H1 (cell line): ENCODE measurements around the gene SPACDR. TPM values are rescaled to one million over a fixed set of nuclear protein-coding genes. Genes with fewer than 3 reads are reported as not detected.

Source experiments
- BACH1 ChIP-seq: IDR thresholded peaks from 2 replicates; pipeline ENCODE4 v1.6.1; 2012; ENCODE audit warnings: low read length, improper control_type of control experiment
- EZH2 ChIP-seq: fragments of 200-600 bp; sonication (generic); IDR thresholded peaks from 2 replicates; pipeline ENCODE4 v1.7.1; 2012; ENCODE audit warnings: low read depth, mild to moderate bottlenecking, moderate library complexity, low read length, inconsistent platforms; ENCODE audit not compliant: severe bottlenecking
- FOSL1 ChIP-seq: IDR thresholded peaks from 2 replicates; pipeline ENCODE4 v1.6.1; 2011; ENCODE audit warnings: mild to moderate bottlenecking, low read depth, low read length, moderate library complexity; ENCODE audit not compliant: insufficient read depth
- NANOG ChIP-seq: IDR thresholded peaks from 2 replicates; pipeline ENCODE4 v1.6.1; 2011; ENCODE audit warnings: low read length, low read depth, mild to moderate bottlenecking, inconsistent platforms; ENCODE audit not compliant: insufficient read depth, poor library complexity, severe bottlenecking
- POU5F1 ChIP-seq: IDR thresholded peaks from 2 replicates; pipeline ENCODE4 v1.6.1; 2011; ENCODE audit warnings: low read depth, mild to moderate bottlenecking, low read length, moderate library complexity
- polyA plus RNA-seq, 7 experiments: library from polyadenylated mRNA; depleted of rRNA in 3 of 7; stranded (reverse) in 5 of 7; unstranded in 2 of 7; fragments of >200 nt in 5 of 7; fragments of 200-250 nt in 2 of 7; gene quantifications; 1 replicate in 5 of 7; 2 replicates in 1 of 7; 4 replicates in 1 of 7; pipeline versions ENCODE4 v1.2.1 to v1.2.3, GENCODE V29; 2011 to 2013; ENCODE audit warnings: missing spikeins in 2 of 7, mixed read lengths in 2 of 7
- total RNA-seq: library from RNA; stranded (reverse); fragmentation: NEBNext Ultra II Directional; extraction: Animal tissue kit (Norgen Biotek cat#: 25700); gene quantifications from 2 replicates; pipeline ENCODE4 v1.2.1, GENCODE V29; 2021

The SPACDR gene
- total and polyA plus RNA-seq, 2 of the 8 experiments (the other 6 are each of a cell fraction or from before 2014, with no cell fraction given), result 0.26 TPM; not detected in 1

DNA sequence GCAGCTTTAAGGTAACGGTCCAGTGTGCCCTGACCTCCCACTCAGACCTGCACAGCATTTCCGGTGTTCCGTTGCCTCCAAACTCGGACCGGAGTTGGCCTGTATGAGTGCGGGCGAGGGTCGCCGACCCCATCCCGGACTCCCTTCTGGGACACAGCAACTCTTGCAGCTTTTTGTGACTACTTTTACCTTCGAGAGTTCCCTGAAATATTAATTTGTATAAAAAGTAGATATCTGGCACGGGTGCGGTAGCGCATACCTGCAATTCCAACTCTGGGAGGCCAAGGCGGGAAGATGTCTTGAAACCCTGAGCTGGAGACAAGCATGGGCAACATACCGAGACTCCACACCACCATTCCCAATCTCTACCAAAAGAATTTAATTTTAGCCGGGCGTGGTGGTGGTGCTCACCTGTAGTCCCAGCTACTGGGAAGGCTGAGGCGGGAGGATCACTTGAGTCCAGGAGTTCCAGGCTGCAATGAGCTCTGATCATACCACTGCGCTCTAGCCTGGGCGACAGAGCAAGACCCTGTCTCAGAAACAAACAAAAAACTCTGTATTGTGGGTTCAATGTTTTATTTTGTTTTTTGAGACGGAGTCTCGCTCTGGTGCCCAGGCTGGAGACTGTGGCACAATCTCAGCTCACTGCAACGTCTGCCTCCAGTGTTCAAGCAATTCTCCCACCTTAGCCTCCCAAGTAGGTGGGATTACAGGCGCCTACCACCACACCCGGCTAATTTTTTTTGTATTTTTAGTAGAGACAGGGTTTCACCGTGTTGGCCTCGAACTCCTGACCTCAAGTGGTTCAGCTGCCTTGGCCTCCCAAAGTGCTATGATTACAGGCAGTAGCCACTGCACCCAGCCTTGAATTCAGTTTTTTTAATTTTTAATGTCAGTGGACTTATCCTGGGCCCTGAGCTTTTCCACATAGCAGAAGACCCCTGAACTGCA, 26.6 kb downstream of the SPACDR start (continued):
- TF ChIP-seq NANOG, result no peak
- no peak for TF ChIP-seq FOSL1
- no peak for TF ChIP-seq EZH2
- TF ChIP-seq BACH1, result no peak
- TF ChIP-seq POU5F1, result no peak
